Measurements from ENCODE around the gene YPEL2.

YPEL2 gene

GRCh38 chr17:59353106-59353854 is 21.8 kb downstream of the YPEL2 start:
- H3K9me2 ChIP-seq (replicated peaks; ENCODE audit: low read depth, low read length): no peaks in the 10 kb centered on the region
- no peaks in the 10 kb centered on the region for H4K20me1 ChIP-seq (ENCODE audit: insufficient read depth, low read length, poor library complexity, severe bottlenecking)
- H3F3A ChIP-seq (ENCODE audit: low read depth): no peaks in the 10 kb centered on the region
- no peak overlapping the region for H3K9ac ChIP-seq (ENCODE audit: low read depth, low read length, poor library complexity, severe bottlenecking)
- no peak overlapping the region for H2AFZ ChIP-seq (ENCODE audit: low read length)
- no peak overlapping the region for H3K4me3 ChIP-seq (ENCODE audit: low read length, poor library complexity, severe bottlenecking)
- no peaks in the 10 kb centered on the region for H3K27me3 ChIP-seq (ENCODE audit: insufficient read depth, low read length, poor library complexity, severe bottlenecking)
- H3K4me2 ChIP-seq (ENCODE audit: low read depth, low read length, poor library complexity, severe bottlenecking): no peak overlapping the region
- no peaks in the 10 kb centered on the region for H3K79me2 ChIP-seq (ENCODE audit: insufficient read depth, low read length)
- no peaks in the 10 kb centered on the region for H3K9me3 ChIP-seq (ENCODE audit: insufficient read depth, low read depth, low read length)
- TF ChIP-seq EZH2phosphoT487 (IDR thresholded peaks at IDR 0.05; ENCODE audit: borderline replicate concordance): no peak
- no peak for TF ChIP-seq CTCF (conservative IDR thresholded peaks at IDR 0.05; ENCODE audit: low read length)
- H3K4me1 ChIP-seq (ENCODE audit: insufficient read depth, low read length, poor library complexity, severe bottlenecking): no peaks in the 10 kb centered on the region
- no peaks in the 10 kb centered on the region for H3K36me3 ChIP-seq (ENCODE audit: insufficient read depth, low read length)

- no peak overlapping the region for H2AFZ ChIP-seq (ENCODE audit: low read length)
- no peaks in the 10 kb centered on the region for H3K9me3 ChIP-seq (ENCODE audit: insufficient read depth, low read depth, low read length)
- no peak overlapping the region for H3K4me2 ChIP-seq (ENCODE audit: low read depth, low read length, poor library complexity, severe bottlenecking)
- no peaks in the 10 kb centered on the region for H3F3A ChIP-seq (ENCODE audit: low read depth)
- H3K4me3 ChIP-seq (ENCODE audit: low read length, poor library complexity, severe bottlenecking): no peak overlapping the region
- H3K4me1 ChIP-seq (ENCODE audit: insufficient read depth, low read length, poor library complexity, severe bottlenecking): no peaks in the 10 kb centered on the region
- H3K79me2 ChIP-seq (ENCODE audit: insufficient read depth, low read length): no peaks in the 10 kb centered on the region
- no peak for TF ChIP-seq CTCF (conservative IDR thresholded peaks at IDR 0.05; ENCODE audit: low read length)
- TF ChIP-seq EZH2phosphoT487 (IDR thresholded peaks at IDR 0.05; ENCODE audit: borderline replicate concordance): no peak
- H3K9me2 ChIP-seq (replicated peaks; ENCODE audit: low read depth, low read length): no peaks in the 10 kb centered on the region
- H3K9ac ChIP-seq (ENCODE audit: low read depth, low read length, poor library complexity, severe bottlenecking): no peak overlapping the region
- H4K20me1 ChIP-seq (ENCODE audit: insufficient read depth, low read length, poor library complexity, severe bottlenecking): no peaks in the 10 kb centered on the region
- H3K36me3 ChIP-seq (ENCODE audit: insufficient read depth, low read length): no peaks in the 10 kb centered on the region
- H3K27me3 ChIP-seq (ENCODE audit: insufficient read depth, low read length, poor library complexity, severe bottlenecking): no peaks in the 10 kb centered on the region
Observed at GRCh38 chr17:59353936-59354755, 22.7 kb downstream of the YPEL2 start.

- H2AFZ ChIP-seq (ENCODE audit: low read length): no peak overlapping the region
- no peaks in the 10 kb centered on the region for H3K4me1 ChIP-seq (ENCODE audit: insufficient read depth, low read length, poor library complexity, severe bottlenecking)
- H4K20me1 ChIP-seq (ENCODE audit: insufficient read depth, low read length, poor library complexity, severe bottlenecking): no peaks in the 10 kb centered on the region
- H3K27me3 ChIP-seq (ENCODE audit: insufficient read depth, low read length, poor library complexity, severe bottlenecking): no peaks in the 10 kb centered on the region
- no peaks in the 10 kb centered on the region for H3K36me3 ChIP-seq (ENCODE audit: insufficient read depth, low read length)
- no peaks in the 10 kb centered on the region for H3F3A ChIP-seq (ENCODE audit: low read depth)
- H3K9ac ChIP-seq (ENCODE audit: low read depth, low read length, poor library complexity, severe bottlenecking): no peak overlapping the region
- no peaks in the 10 kb centered on the region for H3K9me3 ChIP-seq (ENCODE audit: insufficient read depth, low read depth, low read length)
- H3K79me2 ChIP-seq (ENCODE audit: insufficient read depth, low read length): no peaks in the 10 kb centered on the region
- no peak overlapping the region for H3K4me3 ChIP-seq (ENCODE audit: low read length, poor library complexity, severe bottlenecking)
- no peaks in the 10 kb centered on the region for H3K9me2 ChIP-seq (replicated peaks; ENCODE audit: low read depth, low read length)
- TF ChIP-seq CTCF (conservative IDR thresholded peaks at IDR 0.05; ENCODE audit: low read length) (no peak), EZH2phosphoT487 (IDR thresholded peaks at IDR 0.05; ENCODE audit: borderline replicate concordance) (no peak)
- no peak overlapping the region for H3K4me2 ChIP-seq (ENCODE audit: low read depth, low read length, poor library complexity, severe bottlenecking)
Observed at GRCh38 chr17:59355030-59355701, 23.7 kb downstream of the YPEL2 start.
